Stimulated activated CD8-positive, alpha-beta memory T cell treated with anti-CD3 and anti-CD28 coated beads, Interleukin-15, amount 100 ng/mL, for 24 hours (primary cell): ENCODE data around the gene BET1L.
"Not testable (repeated sequence)": the region's sequence is repeated elsewhere in the genome, so short reads cannot be mapped to it uniquely, and the experiment has no call there.

Source experiments
- DNase-seq: peaks from one replicate; pipeline ENCODE4 v3.0.0-alpha.2; 2020; ENCODE audit warnings: low read depth

The BET1L gene

GRCh38 chr11:193481-193880 lies 13.7 kb downstream of the BET1L start:
- not testable (repeated sequence) for DNase-seq

- not testable (repeated sequence) for DNase-seq
Observed at GRCh38 chr11:192674-193128, 14.5 kb downstream of the BET1L start, which contains the start of gene SCGB1C1. Gene SCGB1C1, plus strand, starts transcription at chr11:193078. Its CDS starts 22 bp downstream, at chr11:193100.

- not testable (repeated sequence) for DNase-seq
Observed at GRCh38 chr11:191490-192478, 15.4 kb downstream of the BET1L start.

GRCh38 chr11:190546-190945 lies 16.7 kb downstream of the BET1L start:
- not testable (repeated sequence) for DNase-seq

- not testable (repeated sequence) for DNase-seq
Observed at GRCh38 chr11:189843-190311, 17.3 kb downstream of the BET1L start.

GRCh38 chr11:189200-189783 lies 17.9 kb downstream of the BET1L start:
- not testable (repeated sequence) for DNase-seq

GRCh38 chr11:180242-180641 lies 27.0 kb downstream of the BET1L start:
- DNase-seq = not testable (repeated sequence)
